HEK293 (cell line): ENCODE results near the gene MUSTN1.

Experiments used
- ZNF473 ChIP-seq: fragments of 450-650 bp; formaldehyde crosslinking; IDR thresholded peaks from 2 replicates; pipeline ENCODE4 v1.5.1; 2017; ENCODE audit warnings: missing biosample characterization, missing genetic modification characterization
- TF ChIP-seq, protein P1 (sequence below): fragments of 450-650 bp; formaldehyde crosslinking; IDR thresholded peaks from 2 replicates; pipeline ENCODE4 v1.5.1; 2016; ENCODE audit warnings: missing biosample characterization, missing genetic modification characterization
- TF ChIP-seq, protein P2 (sequence below): fragments of 450-650 bp; formaldehyde crosslinking; IDR thresholded peaks from 2 replicates; pipeline ENCODE4 v1.5.1; 2016; ENCODE audit warnings: missing biosample characterization, missing genetic modification characterization

DNA sequence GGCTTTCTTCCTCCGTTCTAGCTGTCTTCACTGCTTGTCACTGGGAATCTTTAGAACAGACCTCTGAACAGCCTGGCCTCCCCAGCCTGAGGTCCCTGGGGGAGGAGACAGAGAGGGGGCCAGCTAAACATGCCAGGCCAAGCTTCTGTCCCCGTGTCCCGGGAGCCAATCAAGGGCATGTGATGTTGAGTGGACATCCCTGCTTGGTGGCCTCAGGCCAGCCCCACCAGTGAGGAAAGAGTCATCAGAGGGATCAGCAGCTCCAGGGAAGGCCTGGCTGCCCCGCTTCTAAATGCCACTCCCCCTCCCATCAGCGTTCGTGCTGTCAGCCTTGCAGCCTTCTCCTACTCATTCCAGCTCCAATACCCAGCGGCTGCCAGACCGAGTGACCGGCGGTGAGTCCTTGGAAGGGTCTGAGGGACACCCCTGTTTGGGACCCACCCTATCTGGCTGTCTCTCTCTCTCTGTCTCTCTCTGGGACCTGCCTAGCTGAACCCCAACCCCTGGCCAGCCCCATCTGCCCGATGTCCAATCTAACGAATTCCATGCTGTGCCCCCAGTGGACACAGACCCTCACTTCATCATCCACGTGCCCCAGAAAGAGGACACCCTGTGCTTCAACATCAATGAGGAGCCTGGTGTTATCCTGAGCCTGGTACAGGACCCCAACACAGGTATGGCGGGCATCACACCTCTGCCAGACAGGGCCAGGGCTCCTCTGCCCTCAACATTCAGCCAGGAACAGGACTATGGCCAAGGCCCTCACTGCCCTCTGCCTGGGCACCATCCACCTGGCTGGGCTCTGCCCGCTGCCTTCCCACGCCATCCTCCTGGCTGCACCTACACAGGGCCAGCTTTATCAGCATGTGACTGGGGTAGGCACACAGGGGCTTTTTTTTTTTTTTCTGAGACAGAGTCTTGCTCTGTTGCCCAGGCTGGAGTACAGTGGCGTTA is 46.9 kb downstream of the MUSTN1 start:
- TF ChIP-seq, protein P1, sequence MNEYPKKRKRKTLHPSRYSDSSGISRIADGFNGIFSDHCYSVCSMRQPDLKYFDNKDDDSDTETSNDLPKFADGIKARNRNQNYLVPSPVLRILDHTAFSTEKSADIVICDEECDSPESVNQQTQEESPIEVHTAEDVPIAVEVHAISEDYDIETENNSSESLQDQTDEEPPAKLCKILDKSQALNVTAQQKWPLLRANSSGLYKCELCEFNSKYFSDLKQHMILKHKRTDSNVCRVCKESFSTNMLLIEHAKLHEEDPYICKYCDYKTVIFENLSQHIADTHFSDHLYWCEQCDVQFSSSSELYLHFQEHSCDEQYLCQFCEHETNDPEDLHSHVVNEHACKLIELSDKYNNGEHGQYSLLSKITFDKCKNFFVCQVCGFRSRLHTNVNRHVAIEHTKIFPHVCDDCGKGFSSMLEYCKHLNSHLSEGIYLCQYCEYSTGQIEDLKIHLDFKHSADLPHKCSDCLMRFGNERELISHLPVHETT: no peak
- TF ChIP-seq ZNF473 (tag by site-specific recombination): no peak
- TF ChIP-seq, protein P2, sequence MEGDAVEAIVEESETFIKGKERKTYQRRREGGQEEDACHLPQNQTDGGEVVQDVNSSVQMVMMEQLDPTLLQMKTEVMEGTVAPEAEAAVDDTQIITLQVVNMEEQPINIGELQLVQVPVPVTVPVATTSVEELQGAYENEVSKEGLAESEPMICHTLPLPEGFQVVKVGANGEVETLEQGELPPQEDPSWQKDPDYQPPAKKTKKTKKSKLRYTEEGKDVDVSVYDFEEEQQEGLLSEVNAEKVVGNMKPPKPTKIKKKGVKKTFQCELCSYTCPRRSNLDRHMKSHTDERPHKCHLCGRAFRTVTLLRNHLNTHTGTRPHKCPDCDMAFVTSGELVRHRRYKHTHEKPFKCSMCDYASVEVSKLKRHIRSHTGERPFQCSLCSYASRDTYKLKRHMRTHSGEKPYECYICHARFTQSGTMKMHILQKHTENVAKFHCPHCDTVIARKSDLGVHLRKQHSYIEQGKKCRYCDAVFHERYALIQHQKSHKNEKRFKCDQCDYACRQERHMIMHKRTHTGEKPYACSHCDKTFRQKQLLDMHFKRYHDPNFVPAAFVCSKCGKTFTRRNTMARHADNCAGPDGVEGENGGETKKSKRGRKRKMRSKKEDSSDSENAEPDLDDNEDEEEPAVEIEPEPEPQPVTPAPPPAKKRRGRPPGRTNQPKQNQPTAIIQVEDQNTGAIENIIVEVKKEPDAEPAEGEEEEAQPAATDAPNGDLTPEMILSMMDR (tag by site-specific recombination): no peak
